NT2/D1 (cell line): ENCODE measurements around the gene KRT38.

ENCODE experiments used
- DNase-seq: peaks from one replicate; pipeline ENCODE4 v3.0.0-alpha.2; 2011; ENCODE audit warnings: low read depth, low spot score
- H3K27me3 ChIP-seq: 2 replicates; pipeline ENCODE4 v1.6.0; 2011; ENCODE audit warnings: mild to moderate bottlenecking; ENCODE audit not compliant: insufficient read length, insufficient read depth
- H3K36me3 ChIP-seq: 2 replicates; pipeline ENCODE4 v1.6.1; 2011; ENCODE audit warnings: mild to moderate bottlenecking, low read length, mixed read lengths; ENCODE audit not compliant: insufficient read depth, insufficient read length
- H3K4me1 ChIP-seq: 2 replicates; pipeline ENCODE4 v1.5.1; 2011; ENCODE audit not compliant: insufficient read depth, insufficient read length
- H3K4me3 ChIP-seq: 2 replicates; pipeline ENCODE4 v1.5.1; 2011; ENCODE audit warnings: low read depth; ENCODE audit not compliant: insufficient read length
- H3K9ac ChIP-seq: 2 replicates; pipeline ENCODE4 v1.6.0; 2011; ENCODE audit warnings: low read depth; ENCODE audit not compliant: insufficient read length
- H3K9me3 ChIP-seq: 2 replicates; pipeline ENCODE4 v1.5.1; 2011; ENCODE audit warnings: mild to moderate bottlenecking, low read length; ENCODE audit not compliant: insufficient read depth
- SUZ12 ChIP-seq: IDR thresholded peaks from 2 replicates; pipeline ENCODE4 v1.6.1; 2011; ENCODE audit not compliant: insufficient read length, insufficient read depth; ENCODE audit errors: extremely low read depth
- YY1 ChIP-seq: IDR thresholded peaks from 2 replicates; pipeline ENCODE4 v1.6.1; 2011; ENCODE audit not compliant: insufficient read length, insufficient read depth
- ZNF274 ChIP-seq: IDR thresholded peaks from 2 replicates; pipeline ENCODE4 v1.6.1; 2011; ENCODE audit warnings: mild to moderate bottlenecking, low read depth, low read length

The KRT38 gene

DNA sequence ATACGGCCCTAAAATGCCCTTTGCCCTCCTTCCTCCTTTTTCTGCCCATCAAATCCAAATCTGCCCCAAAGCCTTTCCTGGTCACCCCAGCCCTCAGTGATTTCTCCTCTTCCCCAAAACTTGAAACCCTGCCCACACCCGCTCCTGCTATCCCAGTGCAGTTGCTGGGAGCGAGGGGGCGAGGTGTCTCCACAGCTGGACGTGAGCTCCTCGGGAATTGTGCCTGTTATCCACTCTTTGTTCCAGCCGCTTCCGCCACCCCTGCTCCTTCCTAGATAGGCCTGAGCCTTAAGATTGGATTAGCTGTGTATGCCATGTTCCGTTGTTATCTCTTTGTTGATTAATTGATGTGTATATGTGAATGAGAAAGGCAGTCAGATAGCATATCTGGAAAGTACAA lies 42.7 kb upstream of the KRT38 start:
- TF ChIP-seq ZNF274 (no peak), YY1 (no peak), SUZ12 (no peak)
- Histone ChIP-seq H3K27me3 (no peaks in the 10 kb centered on the region), H3K36me3 (no peaks in the 10 kb centered on the region), H3K4me1 (no peaks in the 10 kb centered on the region), H3K9ac (no peak overlapping the region), H3K9me3 (no peaks in the 10 kb centered on the region), H3K4me3 (no peak overlapping the region)
- no peak for DNase-seq

DNA sequence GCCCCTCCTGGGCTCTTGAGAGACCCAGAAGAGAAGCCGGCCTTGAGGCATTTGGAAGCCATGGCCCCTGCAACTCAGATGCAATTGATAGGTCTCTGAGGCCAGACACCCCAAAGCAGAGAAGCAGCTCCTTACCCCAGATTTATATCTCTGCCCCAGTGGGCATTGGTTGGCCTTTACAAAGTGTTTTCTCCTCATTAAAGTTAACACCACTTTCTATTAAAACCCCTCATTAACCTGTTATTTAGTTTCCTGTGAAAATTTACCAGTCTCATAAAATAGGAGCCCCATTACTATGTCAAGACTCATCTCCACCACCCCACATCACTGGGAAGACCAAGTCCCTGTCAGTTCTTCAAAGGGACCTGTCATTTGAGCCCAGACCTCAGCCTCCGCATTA lies 40.3 kb upstream of the KRT38 start, which contains the start of gene KRT35:
Gene KRT35 (minus strand): TSS at position 116 of the 400 bp plus-strand sequence. CDS start 54 bp downstream, at position 62.
- H3K4me3 ChIP-seq: no peak within 1 kb of the TSS
- no peaks in the 10 kb centered on the region for H3K4me1 ChIP-seq
- no peak for TF ChIP-seq ZNF274
- no peak for TF ChIP-seq SUZ12
- no peak for TF ChIP-seq YY1
- no peaks in the 10 kb centered on the region for H3K9me3 ChIP-seq
- no peaks in the 10 kb centered on the region for H3K36me3 ChIP-seq
- no peak within 1 kb of the TSS for H3K9ac ChIP-seq
- H3K27me3 ChIP-seq: no peaks in the 10 kb centered on the region
- no peak for DNase-seq

DNA sequence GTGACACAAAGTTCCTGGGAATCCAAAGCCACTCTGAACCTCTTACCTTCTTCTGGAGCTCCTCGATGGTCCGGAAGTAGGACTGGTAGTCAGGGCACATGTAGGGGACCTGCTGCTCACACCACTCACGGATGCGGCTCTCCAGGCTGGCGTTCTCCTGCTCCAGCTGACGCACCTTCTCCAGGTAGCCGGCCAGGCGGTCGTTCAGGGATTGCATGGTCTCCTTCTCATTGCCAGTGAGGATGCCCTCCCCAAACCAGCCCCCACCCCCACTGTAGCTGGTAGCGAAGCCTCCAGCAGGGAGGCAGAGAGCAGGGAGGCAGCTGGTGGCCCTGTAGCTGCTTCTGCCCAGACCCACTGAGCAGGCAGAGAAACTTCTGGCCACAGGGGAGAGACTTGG lies 39.8 kb upstream of the KRT38 start:
- no peaks in the 10 kb centered on the region for H3K36me3 ChIP-seq
- no peak overlapping the region for H3K9ac ChIP-seq
- TF ChIP-seq SUZ12 (no peak), ZNF274 (no peak)
- H3K4me1 ChIP-seq: no peaks in the 10 kb centered on the region
- H3K4me3 ChIP-seq: no peak overlapping the region
- no peak for DNase-seq
- no peaks in the 10 kb centered on the region for H3K27me3 ChIP-seq
- H3K9me3 ChIP-seq: no peaks in the 10 kb centered on the region

DNA sequence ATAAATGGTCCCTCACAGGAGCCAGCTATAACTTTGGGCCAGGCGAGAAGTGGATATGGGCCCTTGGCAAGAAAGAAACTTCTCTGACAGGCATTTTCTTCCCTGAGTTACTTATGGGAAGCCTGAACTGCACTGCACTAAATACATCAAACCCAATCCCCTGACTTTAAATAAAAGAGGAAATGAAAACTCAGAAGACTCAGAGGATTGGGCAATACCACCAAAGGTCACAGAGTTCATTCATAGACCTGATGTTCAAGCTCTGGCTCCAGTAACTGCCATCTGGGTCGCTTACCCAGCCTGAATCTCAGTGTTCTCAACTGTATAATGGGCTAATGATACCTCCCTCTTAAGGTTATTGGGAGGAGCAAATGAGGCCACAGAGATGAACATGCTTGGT lies 39.4 kb upstream of the KRT38 start:
- TF ChIP-seq YY1 (no peak), SUZ12 (no peak), ZNF274 (no peak)
- DNase-seq: no peak
- Histone ChIP-seq H3K9ac (no peak overlapping the region), H3K4me3 (no peak overlapping the region), H3K4me1 (no peaks in the 10 kb centered on the region), H3K9me3 (no peaks in the 10 kb centered on the region), H3K27me3 (no peaks in the 10 kb centered on the region), H3K36me3 (no peaks in the 10 kb centered on the region)

DNA sequence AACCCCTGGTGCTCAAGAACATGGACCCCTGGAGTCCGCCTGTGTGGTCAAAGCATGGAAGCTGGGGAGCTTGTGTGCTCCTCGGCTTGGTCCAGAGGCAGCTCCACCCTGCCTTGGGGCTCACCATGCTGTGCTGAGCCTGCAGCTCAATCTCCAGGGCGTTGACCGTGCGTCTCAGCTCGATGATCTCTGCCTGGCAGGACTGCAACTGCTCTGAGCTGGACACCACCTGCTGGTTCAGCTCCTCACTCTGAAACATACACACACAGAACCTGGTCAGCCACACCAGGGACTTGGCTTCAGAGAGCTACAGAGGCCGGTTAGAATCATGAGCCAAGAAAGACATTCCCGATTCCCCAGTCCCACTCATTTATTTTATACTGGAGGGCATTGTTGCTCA lies 37.5 kb upstream of the KRT38 start:
- Histone ChIP-seq H3K9me3 (no peaks in the 10 kb centered on the region), H3K4me3 (no peak overlapping the region), H3K27me3 (no peaks in the 10 kb centered on the region), H3K36me3 (no peaks in the 10 kb centered on the region), H3K4me1 (no peaks in the 10 kb centered on the region), H3K9ac (no peak overlapping the region)
- no peak for DNase-seq
- no peak for TF ChIP-seq ZNF274
- no peak for TF ChIP-seq YY1
- no peak for TF ChIP-seq SUZ12

DNA sequence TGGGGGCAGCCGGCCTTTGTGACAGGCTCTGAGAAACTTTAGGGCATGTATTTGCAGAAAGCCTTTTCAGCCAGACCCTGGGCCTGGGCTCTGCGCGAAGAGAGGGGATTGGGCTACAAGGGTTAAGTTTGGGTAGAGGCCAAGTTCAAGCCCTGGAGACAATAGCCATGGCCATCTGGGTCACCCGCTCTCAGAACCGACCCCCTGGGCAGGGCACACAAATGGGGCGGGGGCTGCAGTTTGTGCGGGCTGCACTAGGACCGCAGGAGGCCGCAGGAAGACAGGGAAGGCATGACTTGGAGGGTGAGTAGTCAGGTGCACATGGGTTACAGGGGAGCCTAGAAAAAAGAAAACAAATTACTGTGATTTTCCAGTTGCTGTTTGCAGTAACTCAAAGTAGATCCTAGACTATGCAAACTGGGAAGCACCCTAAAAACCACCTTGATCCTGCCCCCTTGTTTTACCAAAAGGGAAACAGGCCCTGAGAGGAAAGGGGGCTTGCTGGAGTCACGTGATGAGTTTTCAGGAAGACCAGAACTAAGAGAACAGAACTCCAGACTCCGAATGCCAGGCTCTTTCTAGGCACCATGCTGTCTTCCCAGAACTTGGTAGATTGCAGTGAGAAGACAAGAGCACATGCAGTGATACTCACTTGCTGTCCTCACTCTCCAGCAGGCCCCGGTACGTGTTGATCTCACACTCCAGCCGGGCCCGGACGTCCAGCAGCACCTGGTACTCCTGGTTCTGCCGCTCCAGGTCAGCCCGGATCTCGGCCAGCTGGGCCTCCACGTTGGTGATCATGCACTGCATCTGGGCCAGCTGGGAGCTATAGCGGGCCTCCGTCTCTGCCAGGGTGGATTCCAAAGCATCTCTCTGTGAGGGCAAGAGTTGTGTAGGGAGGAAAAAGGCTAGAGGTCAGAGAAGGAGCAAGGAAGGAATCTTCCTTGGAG lies 36.4 kb upstream of the KRT38 start:
- Histone ChIP-seq H3K9ac (no peak overlapping the region), H3K27me3 (no peaks in the 10 kb centered on the region), H3K9me3 (peaks cover 2% of the 10 kb centered on the region; the same call in 1 of the 2 replicates), H3K4me3 (no peak overlapping the region), H3K4me1 (no peaks in the 10 kb centered on the region), H3K36me3 (no peaks in the 10 kb centered on the region)
- DNase-seq: no peak
- TF ChIP-seq YY1 (no peak), ZNF274 (no peak), SUZ12 (no peak)

DNA sequence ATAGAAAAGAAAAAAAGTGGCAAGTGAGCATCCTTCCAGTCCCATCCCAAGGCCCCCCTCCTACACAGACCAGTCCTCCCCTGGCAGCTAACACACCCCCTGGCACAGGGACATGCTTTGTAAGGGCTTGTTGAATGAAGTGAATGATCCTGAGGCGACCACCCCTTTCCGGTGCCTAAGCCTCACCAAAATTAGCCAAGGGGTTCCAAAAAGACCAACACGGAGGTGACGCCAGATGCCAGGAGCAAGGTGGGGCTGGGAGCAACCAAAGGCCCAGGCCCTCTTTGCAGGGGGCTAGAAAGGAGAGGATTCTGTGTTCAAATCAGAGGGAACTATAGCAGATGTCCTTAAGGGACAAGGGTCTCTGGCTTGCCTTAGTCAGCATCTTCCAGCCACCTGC lies 34.6 kb upstream of the KRT38 start:
- H3K9ac ChIP-seq: no peak overlapping the region
- H3K36me3 ChIP-seq: no peaks in the 10 kb centered on the region
- no peak overlapping the region for H3K4me3 ChIP-seq

More for the DNA sequence above, 34.6 kb upstream of the KRT38 start:
- no peak for TF ChIP-seq SUZ12
- TF ChIP-seq ZNF274: no peak
- no peak for TF ChIP-seq YY1
- Histone ChIP-seq H3K9me3 (peaks cover 11% of the 10 kb centered on the region; the same call in 1 of the 2 replicates), H3K4me1 (no peaks in the 10 kb centered on the region), H3K27me3 (no peaks in the 10 kb centered on the region)
- no peak for DNase-seq
